Measurements from ENCODE around the gene SUCLA2. TPM values are rescaled to one million over a fixed set of nuclear protein-coding genes. Genes with fewer than 3 reads are reported as not detected.

SUCLA2 gene
- total and polyA plus RNA-seq, 2 donors (not counting 3 experiments of a cell fraction or from before 2014, with no cell fraction given): 13.6 to 37.0 TPM

- Histone ChIP-seq H3K9ac (replicated peaks; ENCODE audit: extremely low read depth, insufficient read depth, low read length) (no peak overlapping the region), H3K9me3 (replicated peaks; ENCODE audit: control insufficient read depth, insufficient read depth, low read length) (no peaks in the 10 kb centered on the region), H3K9me1 (replicated peaks; ENCODE audit: control insufficient read depth, extremely low read depth, insufficient read depth, low read length) (no peaks in the 10 kb centered on the region), H3K36me3 (ENCODE audit: control insufficient read depth in 2 of 2, extremely low read depth in 1 of 2, insufficient read depth in 2 of 2, low read length in 2 of 2) (no peaks in the 10 kb centered on the region), H3K4me2 (ENCODE audit: insufficient read depth, low read length) (no peak overlapping the region), H3K4me1 (ENCODE audit: control insufficient read depth, extremely low read depth, insufficient read depth, low read length) (peaks cover 16% of the 10 kb centered on the region), H2AFZ (ENCODE audit: low read depth, low read length) (no peak overlapping the region), H4K20me1 (replicated peaks; ENCODE audit: control insufficient read depth, extremely low read depth, insufficient read depth, low read length) (no peaks in the 10 kb centered on the region), H3K79me2 (ENCODE audit: control insufficient read depth, insufficient read depth, low read length) (no peaks in the 10 kb centered on the region), H3K27ac (ENCODE audit: insufficient read depth, low read depth, low read length) (no peak overlapping the region), H3K27me3 (ENCODE audit: control insufficient read depth in 2 of 2, insufficient read depth in 2 of 2, low read length in 2 of 2) (peaks cover 0 to 5% of the 10 kb centered on the region in 2 experiments), H3K4me3 (replicated peaks in 1 of 3; ENCODE audit: insufficient read depth in 1 of 3, low read depth in 1 of 3, low read length in 3 of 3) (no peak overlapping the region)
- BruUV-seq (replicated peaks): no TSS peak
- dilution Hi-C loops (cut with MboI; ENCODE audit: extremely low pct_ligation_motif_present, low sequenced_read_pairs): no loop called here
- FAIRE-seq (no peak), DNase-seq (ENCODE audit: low read depth, low spot score) (no peak)
- TF ChIP-seq MYC (IDR thresholded peaks at IDR 0.05; ENCODE audit: low read depth, low read length) (no peak), FOS (IDR thresholded peaks at IDR 0.05; ENCODE audit: borderline replicate concordance, insufficient read depth, low read length) (no peak), POLR2AphosphoS5 (IDR thresholded peaks at IDR 0.05; ENCODE audit: insufficient read depth, low read depth, low read length) (no peak), POLR2A (IDR thresholded peaks at IDR 0.05; ENCODE audit: low read depth, low read length) (no peak), EZH2 (IDR thresholded peaks at IDR 0.05; ENCODE audit: borderline replicate concordance, low read depth, low read length, severe bottlenecking) (no peak), CTCF (IDR thresholded peaks at IDR 0.05; ENCODE audit: extremely low read depth in 1 of 2, insufficient read depth in 1 of 2, low read depth in 1 of 2, low read length in 2 of 2) (no peak), GATA2 (IDR thresholded peaks at IDR 0.05; ENCODE audit: insufficient read depth, insufficient read length, low read depth, low read length) (no peak), MAX (IDR thresholded peaks at IDR 0.05; ENCODE audit: insufficient read depth, insufficient read length) (no peak), JUN (IDR thresholded peaks at IDR 0.05; ENCODE audit: borderline replicate concordance, insufficient read depth, insufficient read length, low read depth) (no peak)
- CTCF ChIA-PET: no interaction called here
- intact Hi-C loops (cut with micrococcal nuclease): loop anchor here (10.0 kb wide), 1 partner anchor 101 kb away; the partner anchor contains the start of gene SUCLA2
- POLR2A ChIA-PET: no interaction called here
Observed at GRCh38 chr13:47903836-47904235, 97.2 kb downstream of the SUCLA2 start.

All from endothelial cell of umbilical vein (primary cell).